GM18511 (cell line): ENCODE data around the gene ZSCAN26.

Experiments
- ATAC-seq: cut with Tn5 transposase; IDR thresholded peaks from one replicate; pipeline ENCODE4 v1.9.1; 2021; ENCODE audit warnings: mild to moderate bottlenecking, moderate library complexity; ENCODE audit not compliant: unreplicated experiment

The ZSCAN26 gene

GRCh38 chr6:28266962-28267694 is at the start of gene ZSCAN26:
TSS of gene ZSCAN26 (plus strand) at chr6:28267143. CDS start at chr6:28271920, 4,777 bp downstream.
- peak; percentile 98 for ATAC-seq

GRCh38 chr6:28217890-28218289 is 49.1 kb upstream of the ZSCAN26 start:
- no peak for ATAC-seq

GRCh38 chr6:28218312-28219248 is 48.4 kb upstream of the ZSCAN26 start:
- peak; percentile 77 for ATAC-seq

- no peak for ATAC-seq
Observed at GRCh38 chr6:28220257-28221133, 46.4 kb upstream of the ZSCAN26 start.

GRCh38 chr6:28224131-28225055 is 42.5 kb upstream of the ZSCAN26 start:
- no peak for ATAC-seq

- peak; percentile 94 for ATAC-seq
Observed at GRCh38 chr6:28225056-28225834, 41.7 kb upstream of the ZSCAN26 start, which contains the start of gene ZSCAN9. TSS of gene ZSCAN9 (plus strand) at chr6:28225275. CDS start at chr6:28227085, 1,810 bp downstream.

GRCh38 chr6:28226460-28226859 is 40.5 kb upstream of the ZSCAN26 start:
- ATAC-seq = no peak

- no peak for ATAC-seq
Observed at GRCh38 chr6:28232785-28233184, 34.2 kb upstream of the ZSCAN26 start.

GRCh38 chr6:28235912-28236452 is 31.0 kb upstream of the ZSCAN26 start:
- ATAC-seq = no peak

GRCh38 chr6:28239636-28240035 is 27.3 kb upstream of the ZSCAN26 start:
- ATAC-seq = peak; percentile 70

GRCh38 chr6:28240471-28240870 is 26.5 kb upstream of the ZSCAN26 start:
- ATAC-seq = no peak

GRCh38 chr6:28243946-28244345 is 23.0 kb upstream of the ZSCAN26 start:
- ATAC-seq = no peak

GRCh38 chr6:28245206-28245941 is 21.6 kb upstream of the ZSCAN26 start:
- ATAC-seq = no peak

GRCh38 chr6:28248916-28249315 is 18.0 kb upstream of the ZSCAN26 start:
- no peak for ATAC-seq

GRCh38 chr6:28250747-28251146 is 16.2 kb upstream of the ZSCAN26 start:
- no peak for ATAC-seq

GRCh38 chr6:28251661-28252008 is 15.3 kb upstream of the ZSCAN26 start:
- ATAC-seq = peak; percentile 59

GRCh38 chr6:28252009-28252975 is 14.7 kb upstream of the ZSCAN26 start, which contains the start of gene ZKSCAN4:
TSS of gene ZKSCAN4 (minus strand) at chr6:28252269. CDS start at chr6:28251980, 289 bp downstream.
- peak; percentile 91 for ATAC-seq
